Gastrocnemius medialis (tissue), 4 donors: ENCODE measurements around the gene ROBO1.

Source experiments
- POLR2A ChIP-seq, 2 donors: fragments of 450-650 bp; IDR thresholded peaks; one replicate each; pipeline ENCODE4 v1.6.1; 2017; ENCODE audit warnings: antibody characterized with exemption in 2 of 2, mild to moderate bottlenecking in 2 of 2, moderate library complexity in 2 of 2
- TF ChIP-seq, protein P1 (sequence below), 5 experiments: fragments of 450-650 bp in 3 of 5; fragments of 200-600 bp in 2 of 5; sonication (generic) in 2 of 5; IDR thresholded peaks in 4 of 5; conservative IDR thresholded peaks in 1 of 5; 1 replicate in 4 of 5; 2 replicates in 1 of 5; pipeline ENCODE4 v1.5.1; 2016 to 2019; ENCODE audit warnings: antibody characterized with exemption in 5 of 5, mild to moderate bottlenecking in 3 of 5, moderate library complexity in 3 of 5

GRCh38 chr3:79661896-79662295 is 105.9 kb downstream of the ROBO1 start:
- TF ChIP-seq, protein P1, sequence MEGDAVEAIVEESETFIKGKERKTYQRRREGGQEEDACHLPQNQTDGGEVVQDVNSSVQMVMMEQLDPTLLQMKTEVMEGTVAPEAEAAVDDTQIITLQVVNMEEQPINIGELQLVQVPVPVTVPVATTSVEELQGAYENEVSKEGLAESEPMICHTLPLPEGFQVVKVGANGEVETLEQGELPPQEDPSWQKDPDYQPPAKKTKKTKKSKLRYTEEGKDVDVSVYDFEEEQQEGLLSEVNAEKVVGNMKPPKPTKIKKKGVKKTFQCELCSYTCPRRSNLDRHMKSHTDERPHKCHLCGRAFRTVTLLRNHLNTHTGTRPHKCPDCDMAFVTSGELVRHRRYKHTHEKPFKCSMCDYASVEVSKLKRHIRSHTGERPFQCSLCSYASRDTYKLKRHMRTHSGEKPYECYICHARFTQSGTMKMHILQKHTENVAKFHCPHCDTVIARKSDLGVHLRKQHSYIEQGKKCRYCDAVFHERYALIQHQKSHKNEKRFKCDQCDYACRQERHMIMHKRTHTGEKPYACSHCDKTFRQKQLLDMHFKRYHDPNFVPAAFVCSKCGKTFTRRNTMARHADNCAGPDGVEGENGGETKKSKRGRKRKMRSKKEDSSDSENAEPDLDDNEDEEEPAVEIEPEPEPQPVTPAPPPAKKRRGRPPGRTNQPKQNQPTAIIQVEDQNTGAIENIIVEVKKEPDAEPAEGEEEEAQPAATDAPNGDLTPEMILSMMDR (IDR thresholded peaks at IDR 0.05 in 4 of 5, conservative IDR thresholded peaks at IDR 0.05 in 1 of 5): no peak
- no peak for TF ChIP-seq POLR2A (IDR thresholded peaks at IDR 0.05)
